ENCODE data around the gene TMEM271. TPM values are rescaled to one million over a fixed set of nuclear protein-coding genes. Genes with fewer than 3 reads are reported as not detected.

TMEM271 gene
- total RNA-seq, 1 experiment from 2014 or later = 0.08 TPM

DNA sequence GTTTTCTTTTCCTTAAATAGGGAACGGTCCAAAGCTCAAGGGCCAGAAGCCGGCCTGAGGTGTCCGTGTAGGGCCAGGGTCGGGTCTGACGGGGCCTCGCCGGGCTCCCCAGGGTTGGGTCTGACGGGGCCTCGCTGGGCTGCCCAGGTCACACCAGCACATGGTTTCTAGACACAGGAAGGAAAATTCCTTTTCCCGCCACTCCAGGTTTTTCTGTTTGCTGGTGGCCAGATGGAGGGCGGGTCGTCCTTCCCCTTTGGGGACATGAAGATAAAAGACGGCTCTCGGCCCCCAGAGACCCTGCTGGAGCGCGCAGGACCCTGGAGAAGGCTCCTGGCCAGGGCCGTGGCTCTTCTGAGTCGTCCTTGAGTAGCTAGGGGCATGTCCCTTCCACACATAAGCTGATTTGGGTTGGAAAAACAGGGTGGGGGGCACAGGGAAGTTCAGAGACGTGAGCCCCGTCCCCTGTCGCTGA is 42.0 kb downstream of the TMEM271 start:
- no peak for DNase-seq (ENCODE audit: low spot score)

DNA sequence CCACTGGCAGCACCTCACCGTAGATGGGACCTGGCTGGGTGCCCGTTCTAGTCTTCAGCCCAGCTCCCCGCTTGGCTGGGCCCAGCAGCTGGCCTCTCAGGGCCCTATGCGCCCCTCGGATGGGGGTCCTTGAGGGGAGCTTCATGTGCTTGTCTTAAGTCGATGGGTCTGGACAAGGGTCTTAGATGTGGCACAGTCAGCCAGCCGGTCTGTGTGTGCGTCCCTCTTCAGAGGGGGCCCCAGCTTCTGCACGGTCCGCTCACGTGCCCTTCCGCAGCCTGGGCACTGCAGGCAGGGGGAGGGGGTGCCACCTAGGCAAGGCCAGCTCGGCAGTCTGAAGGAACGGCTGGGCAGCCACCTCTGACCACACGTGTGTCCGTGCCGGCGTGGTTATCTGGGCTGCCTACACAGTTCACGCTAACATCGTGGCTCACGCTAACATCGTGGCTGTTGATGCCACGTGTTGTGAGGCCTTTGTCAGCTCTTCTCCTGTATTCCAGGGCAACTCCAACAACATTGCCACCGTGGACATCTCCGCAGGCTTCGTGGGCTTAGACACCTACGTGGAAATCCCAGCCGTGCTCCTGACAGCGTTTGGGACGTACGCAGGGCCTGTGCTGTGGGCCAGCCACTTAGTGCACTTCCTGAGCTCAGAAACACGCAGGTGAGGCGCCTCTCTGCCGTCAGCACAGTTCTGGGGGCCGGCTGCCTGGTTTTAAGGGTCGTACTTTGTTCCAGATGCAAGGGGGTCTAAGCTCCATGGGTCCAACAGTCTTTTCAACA is 42.6 kb downstream of the TMEM271 start:
- DNase-seq (ENCODE audit: low spot score) = no peak

DNA sequence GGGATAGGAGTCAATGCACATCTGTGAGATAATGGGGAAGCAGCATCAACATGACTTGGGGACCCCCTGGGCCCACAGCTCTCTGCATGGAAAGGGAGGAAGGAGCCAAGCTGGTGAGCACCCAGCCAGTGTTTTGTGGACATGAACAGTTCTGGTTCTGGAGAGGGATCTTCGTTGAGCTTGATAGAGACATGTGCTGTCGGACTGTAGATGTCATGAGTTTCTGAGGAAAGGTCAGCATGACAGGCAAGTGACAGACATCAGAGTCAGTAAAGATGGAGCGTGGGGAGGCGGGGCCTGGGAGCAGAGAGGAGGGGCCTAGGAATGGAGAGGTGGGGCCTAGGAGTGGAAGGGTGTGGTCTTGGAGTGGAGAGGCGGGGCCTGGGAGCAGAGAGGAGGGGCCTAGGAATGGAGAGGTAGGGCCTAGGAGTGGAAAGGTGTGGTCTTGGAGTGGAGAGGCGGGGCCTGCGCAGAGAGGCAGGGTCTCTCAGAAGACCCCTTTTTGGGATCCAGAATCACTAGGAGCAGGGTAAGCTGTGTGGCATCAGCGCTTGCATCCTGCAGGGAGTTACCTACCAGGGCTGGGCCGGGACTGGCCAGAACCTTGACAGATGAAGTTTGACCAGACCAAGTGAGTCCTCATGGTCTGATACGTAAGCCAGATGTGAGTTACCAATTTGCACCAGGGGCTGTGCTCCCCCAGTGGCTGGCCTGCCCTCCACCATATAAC is 43.3 kb downstream of the TMEM271 start:
- no peak for DNase-seq (ENCODE audit: low spot score)

- DNase-seq (ENCODE audit: low spot score) = no peak
Observed at GRCh38 chr4:531721-532565, 44.2 kb downstream of the TMEM271 start.

DNA sequence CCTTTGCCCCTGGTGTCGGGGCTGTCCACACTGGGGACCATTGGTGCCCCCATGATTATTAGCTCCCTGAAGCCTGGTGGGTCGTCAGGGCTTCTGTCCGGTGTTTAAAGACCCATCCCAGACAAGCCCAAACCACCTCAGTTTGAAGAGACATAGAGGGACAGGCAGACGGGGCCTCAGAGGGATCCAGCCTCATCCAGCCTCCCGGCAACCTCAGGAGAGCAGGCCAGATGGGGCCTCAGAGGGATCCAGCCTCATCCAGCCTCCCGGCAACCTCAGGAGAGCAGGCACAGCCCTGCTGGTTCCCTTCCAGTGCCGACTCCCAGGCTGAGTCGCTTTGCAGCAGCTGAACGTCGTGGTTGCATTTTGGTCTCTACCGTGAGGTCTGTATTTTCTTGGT is 45.0 kb downstream of the TMEM271 start:
- DNase-seq (ENCODE audit: low spot score) = no peak

DNA sequence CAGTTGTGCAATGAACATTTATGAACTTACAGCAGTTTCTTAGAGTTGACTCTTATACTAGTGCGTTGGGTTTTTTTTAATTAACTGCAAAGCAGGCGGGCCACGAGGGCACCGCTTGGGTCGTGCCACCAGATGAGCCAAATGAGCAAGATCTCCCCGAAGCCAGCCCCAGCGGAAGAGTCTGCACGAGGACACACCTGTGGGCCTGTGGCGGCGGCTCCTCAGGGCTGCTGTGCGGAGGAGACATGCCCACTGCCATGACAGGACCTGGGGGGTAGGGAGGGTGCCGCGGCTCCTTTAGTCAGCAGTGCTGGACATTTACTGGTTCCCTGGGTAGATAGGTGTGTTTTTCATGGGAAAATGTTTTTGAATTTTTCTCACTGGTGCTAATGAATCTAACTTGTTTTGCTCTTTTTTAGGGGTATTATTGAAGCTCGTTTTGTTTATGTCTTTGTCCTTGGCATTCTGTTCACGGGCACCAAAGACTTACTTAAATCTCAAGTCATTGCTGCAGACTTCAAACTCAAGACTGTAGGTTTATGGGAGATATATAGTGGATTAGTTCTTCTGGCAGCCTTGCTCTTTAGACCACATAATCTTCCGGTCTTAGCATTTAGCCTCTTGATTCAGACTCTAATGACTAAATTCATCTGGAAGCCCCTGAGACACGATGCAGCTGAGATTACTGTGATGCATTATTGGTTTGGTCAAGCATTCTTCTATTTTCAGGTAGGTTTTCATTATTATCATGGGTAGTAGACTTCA is 45.9 kb downstream of the TMEM271 start:
- DNase-seq (ENCODE audit: low spot score) = no peak

DNA sequence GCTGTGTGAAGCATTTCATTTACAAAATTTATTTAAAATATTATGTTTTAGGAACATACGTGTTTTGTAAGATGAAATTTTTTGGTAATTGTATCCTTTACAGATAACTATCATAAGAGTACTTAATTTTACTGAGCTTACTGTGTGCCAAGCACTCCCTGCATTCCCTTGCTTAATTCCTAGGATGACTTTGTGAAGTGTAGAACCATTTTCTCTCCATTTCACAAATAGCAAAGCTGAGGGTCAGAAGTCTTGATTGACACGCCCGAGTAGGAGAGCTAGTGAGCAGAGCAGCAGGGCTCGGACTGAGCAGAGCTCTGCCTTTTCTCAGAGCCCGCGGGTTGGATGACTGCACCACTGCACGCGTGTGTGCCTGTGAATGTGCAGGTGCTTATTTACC is 46.5 kb downstream of the TMEM271 start:
- no peak for DNase-seq (ENCODE audit: low spot score)

- no peak for DNase-seq (ENCODE audit: low spot score)
Observed at GRCh38 chr4:528835-529234, 47.3 kb downstream of the TMEM271 start.

GRCh38 chr4:528296-528695 is 47.8 kb downstream of the TMEM271 start:
- DNase-seq (ENCODE audit: low spot score) = no peak

GRCh38 chr4:526971-527460 is 49.1 kb downstream of the TMEM271 start:
- no peak for DNase-seq (ENCODE audit: low spot score)

DNA sequence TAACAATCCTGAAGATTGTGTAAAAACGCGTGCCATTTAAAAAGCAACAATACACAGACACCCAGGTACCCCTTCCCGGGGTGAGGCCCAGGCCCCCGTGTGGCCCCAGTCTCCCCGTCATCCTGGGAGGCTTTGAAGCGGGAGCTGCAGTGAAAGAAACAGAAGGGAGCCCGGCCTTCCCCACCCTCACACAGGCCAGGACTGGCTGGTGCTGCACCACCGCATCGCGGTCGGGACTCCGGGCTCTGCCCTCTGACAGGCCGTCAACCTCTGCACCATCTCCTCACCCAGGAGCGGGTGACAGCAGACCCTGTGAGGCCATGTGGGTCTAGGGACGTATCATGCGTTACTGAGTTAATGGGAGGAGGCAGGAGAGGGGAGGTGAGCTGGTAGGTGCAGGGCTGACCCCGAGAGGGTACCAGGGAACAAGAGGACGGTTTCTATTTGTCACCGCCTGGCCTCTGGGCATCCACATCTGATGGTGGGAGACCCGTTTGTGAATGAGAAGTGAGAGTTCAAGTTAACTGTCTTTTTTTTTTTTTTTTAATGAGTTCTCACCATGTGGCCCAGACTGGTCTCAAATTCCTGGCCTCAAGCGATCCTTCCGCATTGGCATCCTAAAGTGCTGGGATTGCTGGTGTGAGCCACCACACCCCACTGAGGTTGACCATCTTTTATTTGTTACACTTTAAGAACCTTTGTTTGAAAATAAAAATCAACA is 49.7 kb downstream of the TMEM271 start:
- no peak for DNase-seq (ENCODE audit: low spot score)

DNA sequence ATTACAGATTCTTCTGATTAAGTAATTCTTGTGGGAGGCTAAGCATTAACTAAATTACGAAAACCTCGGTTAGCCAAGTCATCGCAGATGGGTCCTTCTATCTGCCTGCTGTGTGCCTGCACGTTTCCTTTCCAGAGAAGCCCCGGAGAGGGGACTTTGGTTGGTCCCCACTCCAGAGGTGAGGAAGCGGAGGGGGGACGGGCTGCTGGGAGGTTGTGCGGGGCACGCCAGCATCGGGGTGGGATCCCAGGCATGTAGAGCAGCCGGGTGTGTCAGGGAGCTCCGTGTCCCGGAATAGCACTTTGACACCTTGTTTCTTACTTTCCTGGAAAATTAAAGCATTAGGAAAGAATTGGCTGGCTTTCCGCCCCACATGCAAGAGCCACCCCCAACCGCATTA is 50.4 kb downstream of the TMEM271 start:
- no peak for DNase-seq (ENCODE audit: low spot score)

- no peak for DNase-seq (ENCODE audit: low spot score)
Observed at GRCh38 chr4:524196-524595, 51.9 kb downstream of the TMEM271 start.

Other genes with a start within 250 kb of the TMEM271 start
- 0.90 and 1.2 TPM in 2 replicates for gene ZNF141, start 238.5 kb downstream of the TMEM271 start, total RNA-seq (2014; rRNA removed; shearing (Covaris generic))
- 9.8 and 16.0 TPM in 2 replicates for gene ZNF721, start 77.1 kb downstream of the TMEM271 start, total RNA-seq (2014; rRNA removed; shearing (Covaris generic))
- gene PIGG, start 77.1 kb downstream of the TMEM271 start, total RNA-seq (2014; rRNA removed; shearing (Covaris generic)) = 27.7 and 54.0 TPM in 2 replicates
- gene PDE6B, start 49.3 kb upstream of the TMEM271 start, total RNA-seq (2014; rRNA removed; shearing (Covaris generic)) = 1.9 TPM in 1 of 2 replicates, not detected in the other
- gene ATP5ME, start 98.0 kb upstream of the TMEM271 start, total RNA-seq (2014; rRNA removed; shearing (Covaris generic)) = 193 and 272 TPM in 2 replicates
- 7.4 and 13.8 TPM in 2 replicates for gene MYL5, start 98.2 kb upstream of the TMEM271 start, total RNA-seq (2014; rRNA removed; shearing (Covaris generic))
- gene SLC49A3, start 112.9 kb upstream of the TMEM271 start, total RNA-seq (2014; rRNA removed; shearing (Covaris generic)) = not detected in 2 replicates
- 26.1 and 42.5 TPM in 2 replicates for gene PCGF3, start 129.5 kb upstream of the TMEM271 start, total RNA-seq (2014; rRNA removed; shearing (Covaris generic))
- gene CPLX1, start 249.8 kb upstream of the TMEM271 start, total RNA-seq (2014; rRNA removed; shearing (Covaris generic)) = 0.17 TPM in 1 of 2 replicates, not detected in the other

Measured in H4 (cell line).